ENCODE measurements around the gene INPP5B.
"Not testable (repeated sequence)": the region's sequence is repeated elsewhere in the genome, so short reads cannot be mapped to it uniquely, and the experiment has no call there.

INPP5B gene

DNA sequence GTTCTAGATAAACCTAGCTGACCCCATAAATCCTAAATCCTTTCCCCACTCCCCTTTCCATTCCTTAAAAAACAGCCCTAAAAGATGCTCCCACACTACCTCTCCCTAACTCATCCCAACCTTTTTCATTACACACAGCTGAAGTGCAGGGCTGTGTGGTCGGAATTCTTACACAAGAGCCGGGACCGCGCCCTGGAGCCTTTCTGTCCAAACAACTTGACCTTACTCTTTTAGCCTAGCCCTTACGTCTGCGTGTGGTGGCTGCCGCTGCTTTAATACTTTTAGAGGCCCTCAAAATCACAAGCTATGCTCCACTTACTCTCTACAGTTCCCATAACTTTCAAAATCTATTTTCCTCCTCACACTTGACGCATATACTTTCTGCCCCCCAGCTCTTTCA is 36.0 kb downstream of the INPP5B start:
- not testable (repeated sequence) for DNase-seq

DNA sequence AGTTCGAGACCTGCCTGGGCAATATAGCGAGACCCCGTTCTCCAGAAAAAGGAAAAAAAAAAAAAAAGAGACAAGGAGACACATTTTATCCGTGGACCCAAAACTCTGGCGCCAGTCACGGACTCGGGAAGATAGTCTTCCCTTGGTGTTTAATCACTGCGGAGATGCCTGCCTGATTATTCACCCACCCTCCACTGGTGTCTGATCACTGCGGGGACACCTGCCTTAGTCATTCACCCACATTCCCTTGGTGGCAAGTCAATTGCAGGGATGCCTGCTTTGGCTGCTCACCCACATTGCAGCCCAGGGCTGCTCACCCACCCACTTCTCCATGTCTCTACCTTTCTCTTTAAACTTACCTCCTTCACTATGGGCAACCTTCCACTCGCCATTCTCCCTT is 38.3 kb downstream of the INPP5B start:
- not testable (repeated sequence) for DNase-seq

DNA sequence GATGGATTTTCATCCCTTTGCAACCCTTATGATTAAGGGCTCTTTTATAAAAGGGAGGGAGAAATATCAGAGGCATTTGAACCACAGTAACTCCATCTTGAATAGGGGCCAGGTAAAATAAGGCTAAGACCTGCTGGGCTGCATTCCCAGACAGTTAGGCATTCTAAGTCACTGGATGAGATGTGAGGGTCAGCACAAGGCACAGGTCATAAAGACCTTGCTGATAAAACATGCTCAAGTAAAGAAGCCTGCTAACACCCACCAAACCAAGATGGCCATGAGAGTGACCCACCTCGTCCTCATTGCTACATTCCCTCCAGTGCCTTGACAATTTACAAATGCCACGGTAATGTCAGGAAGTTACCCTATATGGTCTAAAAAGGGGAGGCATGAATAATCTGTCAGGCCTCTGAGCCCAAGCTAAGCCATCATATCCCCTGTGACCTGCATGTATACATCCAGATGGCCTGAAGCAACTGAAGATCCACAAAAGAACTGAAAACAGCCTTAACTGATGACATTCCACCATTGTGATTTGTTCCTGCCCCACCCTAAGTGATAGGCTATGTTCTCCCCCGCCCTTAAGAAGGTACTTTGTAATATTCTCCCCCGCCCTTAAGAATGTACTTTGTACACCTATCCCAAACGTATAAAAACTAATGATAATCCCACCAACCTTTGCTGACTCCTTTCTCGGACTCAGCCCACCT is 39.3 kb downstream of the INPP5B start:
- DNase-seq = not testable (repeated sequence)

DNA sequence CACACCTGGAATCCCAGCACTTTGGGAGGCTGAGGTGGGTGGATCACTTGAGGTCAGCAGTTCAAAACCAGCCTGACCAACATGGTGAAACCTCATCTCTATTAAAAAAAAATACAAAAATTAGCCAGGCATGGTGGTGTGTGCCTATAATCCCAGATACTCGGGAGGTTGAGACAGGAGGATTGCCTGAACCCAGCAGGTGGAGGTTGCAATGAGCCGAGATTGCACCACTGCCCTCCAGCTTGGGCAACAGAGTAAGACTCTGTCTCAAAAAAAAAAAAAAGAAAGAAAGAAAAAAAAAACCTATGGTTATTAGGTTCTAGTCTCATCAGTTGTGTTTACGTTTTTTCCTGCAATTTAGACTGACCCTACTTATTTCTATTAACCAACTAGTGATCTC is 40.3 kb downstream of the INPP5B start:
- not testable (repeated sequence) for DNase-seq

DNA sequence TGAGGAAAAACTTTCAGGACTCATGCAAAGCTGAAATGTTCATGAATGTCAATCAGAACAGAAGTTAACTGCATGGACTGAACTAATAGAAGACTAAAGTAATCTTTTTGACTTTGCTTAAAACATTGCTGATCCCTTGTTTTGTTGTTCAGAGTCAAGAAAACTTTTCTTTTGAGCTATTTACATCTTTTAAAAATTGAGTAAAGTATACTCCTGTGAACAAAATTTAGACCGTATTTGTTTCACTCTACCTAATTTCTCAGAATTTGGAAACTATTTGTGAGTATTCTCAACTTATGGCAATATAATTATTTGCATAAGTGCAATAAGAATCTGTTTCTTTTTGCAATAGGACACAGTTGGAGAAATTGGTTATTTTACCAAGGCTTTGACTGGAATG is 41.1 kb downstream of the INPP5B start:
- no peak for DNase-seq

DNA sequence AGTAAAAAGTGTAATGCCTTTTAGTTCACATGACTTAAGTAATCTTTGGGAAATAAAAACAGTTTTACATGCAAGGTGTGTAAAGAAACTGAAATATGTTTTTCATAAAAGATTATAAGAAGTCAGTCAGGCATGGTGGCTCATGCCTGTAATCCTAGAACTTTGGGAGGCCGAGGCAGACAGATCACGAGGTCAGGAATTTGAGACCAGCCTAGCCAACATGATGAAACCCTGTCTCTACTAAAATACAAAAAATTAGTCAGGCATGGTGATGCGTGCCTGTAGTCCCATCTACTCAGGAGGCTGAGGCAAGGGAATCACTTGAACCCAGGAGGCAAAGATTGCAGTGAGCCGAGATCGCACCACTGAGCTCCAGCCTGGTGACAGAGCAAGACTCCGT is 42.9 kb downstream of the INPP5B start:
- not testable (repeated sequence) for DNase-seq

DNA sequence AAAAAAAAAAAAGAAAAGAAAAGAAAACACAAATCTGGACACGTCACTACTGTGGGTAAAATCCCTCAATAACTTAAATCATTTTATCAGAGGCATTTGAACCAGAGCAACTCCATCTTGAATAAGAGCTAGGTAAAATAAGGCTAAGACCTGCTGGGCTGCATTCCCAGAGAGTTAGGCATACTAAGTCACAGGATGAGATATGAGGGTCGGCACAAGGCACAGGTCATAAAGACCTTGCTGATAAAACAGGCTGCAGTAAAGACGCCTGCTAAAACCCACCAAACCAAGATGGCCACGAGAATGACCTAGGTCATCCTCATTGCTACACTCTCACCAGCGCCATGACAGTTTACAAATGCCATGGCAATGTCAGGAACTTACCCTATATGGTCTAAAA is 43.9 kb downstream of the INPP5B start:
- no peak for DNase-seq

DNA sequence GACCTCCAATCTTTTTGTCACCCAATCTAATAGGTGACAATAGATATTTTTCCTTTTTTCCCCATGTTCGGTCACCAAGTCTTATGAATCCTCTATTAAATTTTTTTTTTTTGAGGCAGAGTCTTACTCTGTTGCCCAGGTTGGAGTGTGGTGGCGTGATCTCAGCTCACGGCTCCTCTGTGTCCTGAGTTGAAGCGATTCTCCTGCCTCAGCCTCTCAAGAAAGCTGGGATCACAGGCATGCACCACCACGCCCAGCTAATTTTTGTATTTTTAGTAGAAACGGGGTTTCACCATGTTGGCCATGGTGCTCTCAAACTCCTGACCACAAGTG is 45.0 kb downstream of the INPP5B start:
- DNase-seq = no peak

DNA sequence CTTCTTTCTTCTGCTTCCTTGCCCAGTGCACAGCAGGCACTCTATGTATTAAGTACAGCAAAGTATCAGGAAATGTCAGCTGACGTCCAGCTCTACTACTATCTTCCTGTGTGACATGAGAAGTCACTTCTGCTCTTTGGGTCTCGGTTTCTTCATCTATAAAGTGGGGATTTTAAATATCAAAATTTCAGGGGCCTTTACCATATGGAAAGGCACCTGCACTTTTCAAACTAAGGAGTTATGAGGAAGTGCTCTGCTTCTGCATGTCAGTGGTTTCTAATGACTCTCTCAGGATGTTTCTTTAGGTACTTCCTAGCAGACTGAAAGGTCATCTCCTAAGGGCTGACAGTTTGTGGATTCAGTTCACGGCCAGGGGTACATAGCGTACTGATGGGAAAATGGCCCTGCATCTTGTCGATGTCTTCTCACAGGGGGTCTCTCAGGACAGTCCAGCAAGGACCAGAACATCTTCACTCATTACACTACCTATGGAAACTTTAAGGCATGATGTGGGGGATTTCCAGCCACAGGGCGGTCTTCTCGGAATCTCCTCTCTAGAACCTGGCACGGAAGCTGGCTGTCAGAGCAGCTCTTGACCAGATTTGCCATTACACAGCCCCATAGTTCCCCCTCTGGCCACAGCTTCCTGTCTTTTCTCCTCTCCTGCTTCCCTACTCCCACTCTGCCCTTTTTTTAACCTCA is 45.5 kb downstream of the INPP5B start:
- DNase-seq = no peak

DNA sequence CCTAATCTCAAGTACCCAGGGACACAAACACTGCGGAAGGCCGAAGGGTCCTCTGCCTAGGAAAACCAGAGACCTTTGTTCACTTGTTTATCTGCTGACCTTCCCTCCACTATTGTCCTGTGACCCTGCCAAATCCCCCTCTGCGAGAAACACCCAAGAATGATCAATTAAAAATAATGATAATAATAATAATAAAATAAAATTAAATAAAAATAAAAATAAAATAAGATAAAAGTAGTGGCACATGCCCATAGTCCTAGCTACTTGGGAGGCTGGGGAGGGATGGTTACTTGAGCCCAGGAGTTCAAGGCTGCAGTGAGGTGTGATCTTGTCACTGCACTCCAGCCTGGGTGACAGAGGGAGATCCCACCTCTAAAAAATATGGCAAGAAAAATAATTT is 49.3 kb downstream of the INPP5B start:
- DNase-seq = not testable (repeated sequence)

DNA sequence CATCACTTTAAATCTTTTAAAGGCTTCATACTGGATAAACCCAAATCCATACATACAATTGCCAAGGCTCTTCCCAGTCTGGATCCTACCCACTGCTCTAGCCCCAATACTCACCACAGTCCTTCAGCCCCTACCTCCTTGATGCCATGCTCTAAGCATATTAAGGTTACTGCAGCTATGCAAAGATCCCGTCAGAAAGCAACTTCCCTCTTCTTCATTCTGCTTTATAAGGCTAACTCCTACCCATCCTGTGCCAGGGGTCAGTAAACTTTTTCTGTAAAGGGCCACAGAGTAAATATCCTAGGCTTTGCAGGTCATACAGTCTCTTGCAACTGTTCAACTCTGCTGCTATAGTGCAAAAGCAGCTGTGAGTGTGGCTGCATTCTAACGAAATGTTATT is 53.2 kb downstream of the INPP5B start:
- DNase-seq = no peak

DNA sequence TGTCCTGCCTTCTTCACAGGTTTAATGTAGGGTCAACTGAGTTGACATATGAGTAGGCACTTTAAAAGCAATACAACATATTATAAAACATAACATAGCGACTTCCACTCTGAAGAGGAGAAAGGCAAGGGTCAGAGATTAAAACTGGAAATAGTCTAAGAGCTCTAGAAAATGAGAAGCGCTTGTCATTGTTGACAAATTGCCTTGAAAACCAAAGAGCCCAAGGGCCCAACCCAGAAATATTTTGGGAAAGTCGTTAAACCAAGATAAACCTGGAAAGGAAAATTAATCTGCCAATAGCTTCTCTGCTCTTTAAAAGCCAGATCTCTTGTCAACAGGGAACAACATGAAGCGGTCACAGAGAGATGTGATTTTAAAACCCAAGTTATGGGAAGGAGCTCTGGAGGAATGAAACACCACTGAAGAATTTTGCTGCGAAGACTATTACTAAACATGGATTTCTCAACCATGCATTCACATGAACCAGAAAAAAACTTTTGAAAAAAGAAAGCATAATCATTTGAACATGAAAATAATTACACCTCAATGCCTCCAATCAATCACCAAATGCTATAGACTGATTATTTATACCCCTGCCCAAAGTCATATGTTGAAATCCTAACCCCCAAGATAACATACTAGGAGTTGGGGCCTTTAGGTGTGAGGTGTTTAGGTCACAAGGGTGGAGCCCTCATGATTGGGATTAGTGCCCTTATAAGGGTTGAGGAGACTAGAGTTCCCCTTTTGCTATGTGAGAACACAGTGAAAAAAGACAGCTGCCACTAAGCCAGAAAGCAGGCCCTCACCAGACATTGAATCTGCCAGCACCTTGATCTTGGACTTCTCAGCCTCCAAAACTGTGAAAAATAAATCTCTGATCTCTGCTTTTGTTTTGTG is 54.5 kb downstream of the INPP5B start:
- DNase-seq = no peak

DNA sequence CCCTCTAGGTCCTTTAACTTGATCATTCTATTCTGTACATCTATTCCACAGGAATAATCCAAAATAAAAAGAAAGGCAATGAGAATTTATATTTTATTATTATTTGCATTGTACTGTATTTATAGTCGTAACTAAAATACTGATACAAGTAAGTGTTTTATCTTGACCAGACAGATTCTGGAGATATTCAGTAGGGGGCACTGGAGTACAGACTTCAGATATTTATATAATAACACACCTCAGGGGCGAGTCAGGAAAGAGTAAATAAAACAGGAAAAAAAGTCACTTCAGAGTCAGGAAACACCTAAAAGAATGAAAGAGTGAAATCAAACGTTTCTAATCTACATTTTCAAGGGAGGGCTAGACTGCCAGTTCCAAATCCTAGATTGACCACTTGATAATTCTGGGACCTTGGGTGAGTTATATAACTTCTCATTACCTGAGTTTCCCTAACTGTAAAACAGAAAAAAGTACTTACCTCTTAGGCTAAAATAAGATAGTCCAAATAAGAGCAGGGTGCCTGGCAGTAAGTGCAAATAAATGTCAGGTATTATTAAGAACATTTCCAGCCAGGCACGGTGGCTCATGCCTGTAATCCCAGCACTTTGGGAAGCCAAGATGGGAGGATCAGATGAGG is 56.4 kb downstream of the INPP5B start:
- DNase-seq = no peak

DNA sequence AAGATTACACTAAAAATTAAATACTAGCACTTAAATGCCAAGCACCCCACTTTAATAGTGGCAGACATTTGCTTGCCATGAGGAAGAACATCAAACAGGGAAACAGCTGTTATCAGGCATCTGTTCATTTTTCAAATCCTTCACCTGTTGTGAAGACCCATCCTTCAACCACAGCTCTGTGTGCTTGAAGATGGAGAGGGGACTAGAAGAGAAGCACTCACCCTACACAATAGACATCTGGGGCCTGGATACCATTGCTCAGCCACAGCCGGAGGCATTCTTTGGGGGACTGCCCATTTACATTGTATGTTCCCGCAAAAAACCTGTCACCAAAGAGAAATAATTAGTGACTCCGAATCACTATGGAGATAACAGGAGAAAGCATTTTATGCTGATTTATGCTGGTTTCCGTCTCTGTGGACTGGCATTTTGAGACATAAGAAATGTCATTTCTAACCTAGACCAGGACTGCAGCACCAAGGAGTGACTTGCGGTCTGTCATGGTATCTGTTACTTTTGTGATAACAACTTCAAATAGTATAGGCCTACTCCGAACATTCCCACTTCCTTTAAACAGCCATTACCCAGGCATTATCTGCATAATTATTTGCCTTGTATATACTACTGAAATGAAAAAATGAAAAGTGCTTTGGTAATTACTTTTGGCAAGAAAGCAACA is 58.7 kb downstream of the INPP5B start:
- DNase-seq = no peak

DNA sequence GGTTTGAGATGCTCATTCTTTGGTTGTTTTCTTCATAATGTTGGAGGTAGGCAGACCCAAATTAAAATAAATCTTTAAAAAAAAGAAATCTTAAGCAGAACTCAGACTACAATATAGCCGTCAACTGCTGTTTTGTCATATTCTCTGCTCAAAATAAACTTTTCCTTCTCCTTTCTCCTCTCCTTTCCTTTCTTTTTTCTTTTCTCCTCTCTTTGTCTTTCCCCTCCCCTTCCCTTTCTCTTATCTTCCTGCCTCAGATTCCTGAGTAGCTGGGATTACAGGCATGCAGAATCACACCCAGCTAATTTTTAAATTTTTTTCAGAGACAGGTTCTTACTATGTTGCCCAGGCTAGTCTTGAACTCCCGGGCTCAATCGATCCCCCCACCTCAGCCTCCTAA is 62.7 kb downstream of the INPP5B start:
- DNase-seq = no peak

DNA sequence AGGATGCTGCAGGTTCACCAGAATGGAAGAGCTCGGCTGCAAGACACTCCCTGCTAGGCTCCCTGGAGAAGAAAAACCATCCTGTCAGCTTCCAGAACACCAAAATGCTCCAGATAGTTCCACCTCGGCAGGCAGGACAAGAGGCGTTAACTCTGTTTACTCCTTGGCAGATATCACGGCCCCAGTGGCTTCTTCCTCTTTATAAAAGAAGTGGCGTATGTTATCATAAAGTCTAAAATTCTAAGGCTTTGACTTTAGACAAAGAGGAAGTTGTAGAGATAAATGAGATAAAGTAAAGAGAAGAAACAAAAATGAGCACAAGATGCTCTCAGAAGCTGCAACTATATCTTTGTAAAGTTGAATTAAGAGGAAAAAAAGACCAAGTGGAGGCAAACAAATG is 63.2 kb downstream of the INPP5B start:
- DNase-seq = no peak

DNA sequence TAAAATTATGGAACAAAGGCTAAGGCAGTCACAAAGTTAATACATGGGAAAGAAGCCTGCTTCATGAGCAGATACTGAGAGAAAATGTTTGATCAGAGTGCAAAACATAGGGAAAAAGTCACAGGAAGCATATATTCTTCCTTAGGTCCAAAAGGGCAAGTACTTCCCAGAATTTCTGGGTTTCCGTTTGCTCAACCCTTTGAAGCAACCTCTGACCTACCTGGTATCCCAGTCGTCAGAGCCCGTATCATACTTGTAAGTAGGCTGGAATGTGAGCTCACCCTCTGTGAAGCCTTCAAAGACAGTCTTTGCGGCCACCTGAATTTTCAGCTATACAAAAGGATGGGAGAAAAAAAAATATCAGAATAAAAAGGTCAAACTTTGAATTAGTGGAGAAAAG is 67.0 kb downstream of the INPP5B start:
- no peak for DNase-seq

DNA sequence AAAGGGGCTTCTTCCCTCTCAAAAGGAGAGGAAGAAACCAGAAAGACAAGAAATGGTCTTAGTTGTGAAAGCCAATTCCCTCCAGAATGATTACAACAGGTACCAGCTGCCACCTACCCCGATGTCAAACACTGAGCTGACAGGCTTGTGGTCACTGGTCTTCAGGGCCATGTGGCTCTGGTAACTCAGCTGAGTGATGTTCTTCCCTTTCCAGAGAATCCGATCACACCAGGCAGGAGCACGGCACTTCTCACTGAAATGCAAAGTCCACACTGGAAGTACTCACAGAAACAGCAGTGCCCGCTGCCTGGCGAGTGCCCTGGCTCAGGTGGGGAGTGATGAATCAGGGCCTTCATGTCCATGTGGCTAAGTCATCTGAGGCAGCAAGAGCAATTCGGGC is 68.8 kb downstream of the INPP5B start:
- DNase-seq = no peak

DNA sequence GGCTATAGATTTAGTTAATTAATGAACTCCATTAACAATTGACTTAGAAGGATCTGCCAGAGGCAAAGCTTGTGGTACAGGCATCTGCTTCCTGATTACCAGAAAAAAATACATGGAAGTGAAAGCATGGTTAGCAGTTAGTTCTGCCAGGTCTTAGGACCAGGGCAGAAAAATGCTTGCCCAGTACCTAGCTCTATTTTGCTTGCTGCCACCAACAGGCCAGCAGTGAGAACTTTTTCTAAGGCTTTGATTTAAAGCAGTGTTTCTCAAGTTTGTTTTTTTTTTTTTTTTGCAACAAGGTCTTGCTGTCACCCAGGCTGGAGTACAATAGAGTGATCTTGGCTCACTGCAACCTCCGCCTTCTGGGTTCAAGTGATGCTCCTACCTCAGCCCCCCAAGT is 71.0 kb downstream of the INPP5B start:
- DNase-seq = no peak

DNA sequence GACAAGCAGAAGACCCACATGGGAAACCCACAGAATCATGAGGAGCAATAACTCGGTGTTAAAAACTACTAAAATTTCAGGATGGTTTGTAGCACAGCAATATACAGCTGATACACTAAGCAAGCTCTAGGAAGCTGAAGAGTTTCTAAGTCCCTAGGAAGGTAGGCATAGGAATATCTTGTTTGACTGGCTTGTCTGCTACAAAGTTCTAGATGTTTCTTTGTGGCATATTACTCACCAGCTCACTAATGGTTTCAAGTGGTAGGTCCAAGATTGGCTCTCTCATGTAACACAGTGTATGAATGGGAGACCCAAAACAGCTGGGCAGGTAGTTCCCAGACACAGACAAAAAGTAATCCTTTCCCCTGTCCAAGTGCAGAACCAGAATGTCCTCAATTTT is 74.2 kb downstream of the INPP5B start:
- no peak for DNase-seq

DNA sequence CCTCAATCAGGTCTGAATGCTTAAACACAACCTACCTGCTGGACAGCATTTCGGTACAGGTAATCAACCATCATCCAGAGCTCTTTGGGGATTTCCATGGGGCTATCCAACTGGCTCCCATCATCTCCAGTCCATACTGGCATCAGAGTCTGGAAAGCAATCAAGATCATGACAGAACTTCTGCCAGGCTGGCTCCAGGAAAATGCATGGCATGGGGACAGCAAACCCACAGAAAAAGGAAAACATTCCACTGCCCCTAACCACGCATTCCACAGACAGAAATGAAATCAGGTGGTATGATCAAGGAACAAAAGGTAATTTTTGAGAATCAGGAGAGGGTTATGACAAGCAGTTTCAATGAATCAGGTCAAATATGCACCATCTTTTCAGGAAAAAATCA is 78.4 kb downstream of the INPP5B start:
- no peak for DNase-seq

DNA sequence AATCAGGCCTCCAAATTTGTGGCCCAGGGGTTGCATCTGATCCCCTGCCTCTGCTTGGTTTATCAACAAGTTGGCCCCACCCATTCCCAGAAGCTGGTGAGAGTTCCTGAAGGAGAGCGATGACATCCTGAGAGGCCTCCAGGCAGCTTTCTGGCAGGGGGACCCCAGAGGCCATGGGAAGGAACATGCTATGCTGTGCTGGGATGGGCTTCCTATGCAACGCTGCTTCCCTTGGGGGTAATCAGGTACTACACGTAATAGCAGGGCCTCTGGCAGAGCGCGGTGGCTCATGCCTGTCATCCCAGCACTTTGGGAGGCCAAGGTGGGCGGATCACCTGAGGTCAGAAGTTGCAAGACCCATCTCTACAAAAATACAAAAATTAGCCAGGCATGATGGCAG is 79.1 kb downstream of the INPP5B start:
- DNase-seq = no peak

DNA sequence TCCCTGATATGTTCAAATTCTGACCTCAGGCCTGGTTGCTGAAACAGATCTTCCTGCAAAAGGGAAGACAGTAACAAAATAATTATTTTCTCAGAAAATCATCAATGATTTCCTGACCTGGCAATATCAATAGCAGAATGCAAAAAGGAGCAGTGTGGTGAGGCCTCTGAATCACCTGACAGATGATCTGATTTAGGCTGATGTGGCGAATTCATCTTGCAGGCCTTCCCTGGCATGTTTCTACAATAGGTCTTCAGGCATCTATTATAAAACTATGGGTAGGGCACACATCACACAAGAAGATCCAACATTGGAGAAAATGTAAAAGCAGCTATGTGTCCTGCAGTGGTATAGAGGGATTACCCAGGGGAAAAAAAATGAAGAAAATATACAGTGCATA is 80.4 kb downstream of the INPP5B start:
- DNase-seq = no peak

All from NK-92 treated with Interleukin-12 subunit alpha and Interleukin-12 subunit beta, amount 100 ng/mL, for 24 hours (cell line).